RCC 7860 (cell line): ENCODE measurements around the gene NPHP1.
"Not testable (repeated sequence)": the region's sequence is repeated elsewhere in the genome, so short reads cannot be mapped to it uniquely, and the experiment has no call there.

Source experiments
- DNase-seq: peaks from one replicate; pipeline ENCODE4 v3.0.0-alpha.2; 2015; ENCODE audit warnings: low spot score
- FAIRE-seq: peaks from 2 replicates; lab custom pipeline; 2012; peaks lifted over from hg19 to GRCh38; lab: Jason Lieb, UNC

The NPHP1 gene

GRCh38 chr2:110078104-110078503 is 126.7 kb downstream of the NPHP1 start:
- DNase-seq, FAIRE-seq: not testable (repeated sequence)

- not testable (repeated sequence) for FAIRE-seq, DNase-seq
These were observed 128.9 kb downstream of the NPHP1 start for GRCh38 chr2:110075896-110076295.
